ENCODE data around the gene CLTCL1.

DNA sequence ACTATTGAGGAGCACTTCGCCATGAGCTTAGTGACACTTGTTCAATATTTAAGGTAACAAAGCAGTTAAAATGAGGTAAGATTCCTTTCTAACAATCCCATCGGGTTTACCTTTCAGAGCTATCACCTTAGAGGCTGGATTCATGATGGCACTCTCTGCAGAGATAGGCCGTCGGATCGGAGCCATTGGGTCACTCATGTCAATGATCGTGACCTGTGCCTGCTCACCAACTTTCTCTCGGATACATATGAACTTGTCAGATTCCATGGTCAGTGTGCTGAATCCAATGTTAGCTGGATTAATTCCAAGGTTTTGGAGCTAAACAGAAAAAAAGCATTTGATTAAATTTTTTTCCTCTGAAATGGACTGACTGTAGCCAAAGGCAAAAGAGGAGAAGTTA, 16.0 kb downstream of the CLTCL1 start:
- TF ChIP-seq, protein P1, sequence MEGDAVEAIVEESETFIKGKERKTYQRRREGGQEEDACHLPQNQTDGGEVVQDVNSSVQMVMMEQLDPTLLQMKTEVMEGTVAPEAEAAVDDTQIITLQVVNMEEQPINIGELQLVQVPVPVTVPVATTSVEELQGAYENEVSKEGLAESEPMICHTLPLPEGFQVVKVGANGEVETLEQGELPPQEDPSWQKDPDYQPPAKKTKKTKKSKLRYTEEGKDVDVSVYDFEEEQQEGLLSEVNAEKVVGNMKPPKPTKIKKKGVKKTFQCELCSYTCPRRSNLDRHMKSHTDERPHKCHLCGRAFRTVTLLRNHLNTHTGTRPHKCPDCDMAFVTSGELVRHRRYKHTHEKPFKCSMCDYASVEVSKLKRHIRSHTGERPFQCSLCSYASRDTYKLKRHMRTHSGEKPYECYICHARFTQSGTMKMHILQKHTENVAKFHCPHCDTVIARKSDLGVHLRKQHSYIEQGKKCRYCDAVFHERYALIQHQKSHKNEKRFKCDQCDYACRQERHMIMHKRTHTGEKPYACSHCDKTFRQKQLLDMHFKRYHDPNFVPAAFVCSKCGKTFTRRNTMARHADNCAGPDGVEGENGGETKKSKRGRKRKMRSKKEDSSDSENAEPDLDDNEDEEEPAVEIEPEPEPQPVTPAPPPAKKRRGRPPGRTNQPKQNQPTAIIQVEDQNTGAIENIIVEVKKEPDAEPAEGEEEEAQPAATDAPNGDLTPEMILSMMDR (IDR thresholded peaks at IDR 0.05), result no peak
- no peak for TF ChIP-seq ZFX (IDR thresholded peaks at IDR 0.05; ENCODE audit: borderline replicate concordance)
